ENCODE results near the gene GNB1L.

DNA sequence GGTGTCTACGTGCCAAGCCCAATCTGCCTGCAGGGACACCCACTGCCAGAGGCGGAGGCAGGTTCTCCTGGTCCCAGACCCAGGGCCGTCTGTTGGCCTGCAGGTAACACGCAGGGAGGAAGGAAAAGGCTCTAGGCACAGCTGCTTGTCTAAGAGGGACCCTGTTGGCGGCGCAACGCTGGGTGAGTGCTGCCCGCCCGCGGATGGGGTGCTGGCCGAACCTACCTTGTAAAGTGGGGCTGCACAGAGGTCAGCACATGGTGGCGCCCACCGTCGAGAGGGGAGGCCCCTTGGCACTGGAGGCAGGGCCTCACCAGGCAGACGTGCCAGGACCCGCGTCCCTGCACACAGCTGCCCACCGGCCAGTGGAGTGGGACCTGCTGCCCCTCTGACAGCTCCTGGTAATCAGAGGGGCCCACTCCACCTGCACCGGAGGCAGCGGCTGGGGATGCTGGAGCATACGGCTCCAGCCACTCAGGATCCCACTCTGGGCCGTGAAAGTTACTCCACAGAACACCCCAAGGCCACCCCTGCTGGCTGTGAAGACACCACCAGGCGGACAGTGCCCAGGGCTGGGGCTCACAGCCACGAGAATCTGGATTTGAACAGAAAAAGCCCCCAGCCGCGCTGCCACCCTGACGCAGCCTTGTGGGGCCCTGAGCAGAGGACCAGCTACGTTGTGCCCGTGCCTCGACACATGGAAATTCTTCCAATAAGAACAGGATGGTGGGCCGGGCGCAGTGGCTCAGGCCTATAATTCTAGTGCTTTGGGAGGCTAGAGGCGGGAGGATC, 70.1 kb downstream of the GNB1L start:
- TF ChIP-seq, protein P1, sequence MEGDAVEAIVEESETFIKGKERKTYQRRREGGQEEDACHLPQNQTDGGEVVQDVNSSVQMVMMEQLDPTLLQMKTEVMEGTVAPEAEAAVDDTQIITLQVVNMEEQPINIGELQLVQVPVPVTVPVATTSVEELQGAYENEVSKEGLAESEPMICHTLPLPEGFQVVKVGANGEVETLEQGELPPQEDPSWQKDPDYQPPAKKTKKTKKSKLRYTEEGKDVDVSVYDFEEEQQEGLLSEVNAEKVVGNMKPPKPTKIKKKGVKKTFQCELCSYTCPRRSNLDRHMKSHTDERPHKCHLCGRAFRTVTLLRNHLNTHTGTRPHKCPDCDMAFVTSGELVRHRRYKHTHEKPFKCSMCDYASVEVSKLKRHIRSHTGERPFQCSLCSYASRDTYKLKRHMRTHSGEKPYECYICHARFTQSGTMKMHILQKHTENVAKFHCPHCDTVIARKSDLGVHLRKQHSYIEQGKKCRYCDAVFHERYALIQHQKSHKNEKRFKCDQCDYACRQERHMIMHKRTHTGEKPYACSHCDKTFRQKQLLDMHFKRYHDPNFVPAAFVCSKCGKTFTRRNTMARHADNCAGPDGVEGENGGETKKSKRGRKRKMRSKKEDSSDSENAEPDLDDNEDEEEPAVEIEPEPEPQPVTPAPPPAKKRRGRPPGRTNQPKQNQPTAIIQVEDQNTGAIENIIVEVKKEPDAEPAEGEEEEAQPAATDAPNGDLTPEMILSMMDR (IDR thresholded peaks at IDR 0.05 in 2 of 3, conservative IDR thresholded peaks at IDR 0.05 in 1 of 3; ENCODE audit: insufficient read depth in 2 of 3, low read depth in 1 of 3, low read length in 3 of 3): no peak
- no peak for TF ChIP-seq KLF16 (IDR thresholded peaks at IDR 0.05)
- TF ChIP-seq CBX2 (IDR thresholded peaks at IDR 0.05; ENCODE audit: insufficient read depth, low read length, poor library complexity, severe bottlenecking): no peak
- no peak for TF ChIP-seq FOXA1 (IDR thresholded peaks at IDR 0.05; ENCODE audit: borderline replicate concordance)
- no peak for TF ChIP-seq SMC3 (conservative IDR thresholded peaks at IDR 0.05; ENCODE audit: insufficient read depth, low read depth, low read length)
- no peak for TF ChIP-seq HNRNPK (IDR thresholded peaks at IDR 0.05; ENCODE audit: low read depth, low read length, poor library complexity, severe bottlenecking)
- no peak for TF ChIP-seq TAF1 (IDR thresholded peaks at IDR 0.05; ENCODE audit: control insufficient read depth, extremely low read depth, insufficient read depth, low read length, severe bottlenecking)
- no peak for TF ChIP-seq EP300 (IDR thresholded peaks at IDR 0.05; ENCODE audit: low read length)
- TF ChIP-seq CHD2 (IDR thresholded peaks at IDR 0.05; ENCODE audit: low read depth, low read length): no peak
